Fibroblast of the aortic adventitia (primary cell): Measurements from ENCODE around the gene NEURL3. TPM values are rescaled to one million over a fixed set of nuclear protein-coding genes. Genes with fewer than 3 reads are reported as not detected.

Experiments used
- DNase-seq: peaks from one replicate; pipeline ENCODE4 v3.0.0-alpha.2; 2010; ENCODE audit warnings: low read depth
- H3K4me3 ChIP-seq: 2 replicates; pipeline ENCODE4 v1.5.1; 2011; ENCODE audit warnings: low read depth, mild to moderate bottlenecking, control low read depth, low read length, moderate library complexity
- total RNA-seq: library from RNA; depleted of rRNA; stranded (reverse); fragments of >200 nt; gene quantifications from 2 replicates; pipeline ENCODE4 v1.2.3, GENCODE V29; 2012; ENCODE audit warnings: low replicate concordance
- TF ChIP-seq, protein P1 (sequence below): IDR thresholded peaks from 2 replicates; pipeline ENCODE4 v1.5.1; 2011; ENCODE audit warnings: mild to moderate bottlenecking, low read length, control low read depth, inconsistent platforms; ENCODE audit not compliant: insufficient read depth

The NEURL3 gene
- total RNA-seq, 1 donor: not detected

DNA sequence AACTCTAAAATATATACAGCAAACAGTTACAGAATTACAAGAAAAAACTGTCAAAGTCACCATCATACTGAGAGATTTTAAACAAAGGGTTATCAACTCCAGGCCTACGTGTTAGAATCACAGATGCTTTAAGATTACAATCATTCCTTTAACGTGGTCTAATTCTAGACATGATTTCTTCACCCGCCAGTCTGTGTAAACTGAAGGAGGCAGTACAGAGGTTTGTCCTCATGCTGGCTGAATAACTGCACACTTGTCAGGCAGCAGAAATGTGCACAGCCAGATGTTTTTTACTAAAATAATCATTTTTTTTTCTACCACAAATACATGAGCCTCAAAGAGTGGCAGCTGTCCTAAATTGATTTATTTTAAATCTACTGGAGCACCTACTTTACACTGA lies 15.5 kb upstream of the NEURL3 start:
- H3K4me3 ChIP-seq: no peak overlapping the region
- no peak for DNase-seq
- TF ChIP-seq, protein P1, sequence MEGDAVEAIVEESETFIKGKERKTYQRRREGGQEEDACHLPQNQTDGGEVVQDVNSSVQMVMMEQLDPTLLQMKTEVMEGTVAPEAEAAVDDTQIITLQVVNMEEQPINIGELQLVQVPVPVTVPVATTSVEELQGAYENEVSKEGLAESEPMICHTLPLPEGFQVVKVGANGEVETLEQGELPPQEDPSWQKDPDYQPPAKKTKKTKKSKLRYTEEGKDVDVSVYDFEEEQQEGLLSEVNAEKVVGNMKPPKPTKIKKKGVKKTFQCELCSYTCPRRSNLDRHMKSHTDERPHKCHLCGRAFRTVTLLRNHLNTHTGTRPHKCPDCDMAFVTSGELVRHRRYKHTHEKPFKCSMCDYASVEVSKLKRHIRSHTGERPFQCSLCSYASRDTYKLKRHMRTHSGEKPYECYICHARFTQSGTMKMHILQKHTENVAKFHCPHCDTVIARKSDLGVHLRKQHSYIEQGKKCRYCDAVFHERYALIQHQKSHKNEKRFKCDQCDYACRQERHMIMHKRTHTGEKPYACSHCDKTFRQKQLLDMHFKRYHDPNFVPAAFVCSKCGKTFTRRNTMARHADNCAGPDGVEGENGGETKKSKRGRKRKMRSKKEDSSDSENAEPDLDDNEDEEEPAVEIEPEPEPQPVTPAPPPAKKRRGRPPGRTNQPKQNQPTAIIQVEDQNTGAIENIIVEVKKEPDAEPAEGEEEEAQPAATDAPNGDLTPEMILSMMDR: no peak

DNA sequence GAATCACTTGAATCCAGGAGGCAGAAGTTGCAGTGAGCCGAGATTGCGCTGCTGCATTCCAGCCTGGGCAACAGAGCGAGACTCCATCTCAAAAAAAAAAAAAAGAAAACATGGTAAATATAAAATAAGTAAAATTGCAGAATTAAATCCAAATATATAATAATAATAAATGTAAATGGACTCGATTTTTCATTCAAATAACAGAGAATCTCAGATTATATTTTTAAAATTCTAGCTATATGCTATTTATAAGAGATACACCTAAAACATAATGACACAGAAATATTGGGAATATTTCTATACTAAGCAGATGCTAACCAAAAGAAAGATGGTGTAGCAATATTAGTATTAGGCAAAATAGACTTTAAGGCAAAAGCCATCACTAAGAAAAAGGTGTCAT lies 15.1 kb upstream of the NEURL3 start:
- DNase-seq: no peak
- H3K4me3 ChIP-seq: no peak overlapping the region
- TF ChIP-seq, protein P1: no peak

- TF ChIP-seq, protein P1: no peak
- DNase-seq: no peak
- H3K4me3 ChIP-seq: no peak overlapping the region
Measured at GRCh38 chr2:96517079-96517478, 11.9 kb upstream of the NEURL3 start.

- DNase-seq: no peak
- no peak overlapping the region for H3K4me3 ChIP-seq
- TF ChIP-seq, protein P1: no peak
Measured at GRCh38 chr2:96514521-96514920, 9.4 kb upstream of the NEURL3 start.

DNA sequence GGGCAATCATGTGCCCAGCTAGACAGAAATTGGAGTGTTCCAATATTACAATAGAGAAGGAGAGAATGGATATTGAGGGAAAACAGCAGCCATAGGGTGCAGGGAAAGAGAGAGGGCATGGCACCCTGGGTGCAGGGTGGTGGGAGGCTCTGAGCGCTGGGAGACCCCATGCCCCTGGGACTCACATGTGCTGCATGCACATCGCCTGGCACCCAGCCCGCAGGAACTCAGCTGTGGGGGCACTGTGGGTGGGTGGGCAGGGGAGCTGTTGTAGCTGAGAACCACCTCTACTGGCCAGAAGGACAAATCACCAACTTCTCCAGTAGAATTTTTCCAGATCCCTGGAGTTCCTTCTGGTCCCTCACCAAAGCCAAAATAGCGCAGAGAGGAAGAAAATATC lies 7.2 kb upstream of the NEURL3 start:
- TF ChIP-seq, protein P1: no peak
- no peak for DNase-seq
- no peak overlapping the region for H3K4me3 ChIP-seq

- no peak for DNase-seq
- H3K4me3 ChIP-seq: no peak overlapping the region
- TF ChIP-seq, protein P1: no peak
Measured at GRCh38 chr2:96511851-96512250, 6.7 kb upstream of the NEURL3 start.

- TF ChIP-seq, protein P1: no peak
- no peak for DNase-seq
- H3K4me3 ChIP-seq: no peak overlapping the region
Measured at GRCh38 chr2:96510931-96511595, 5.9 kb upstream of the NEURL3 start.
